Esophagus (tissue), 2 donors: ENCODE data around the gene MTCP1. TPM values are rescaled to one million over a fixed set of nuclear protein-coding genes. Genes with fewer than 3 reads are reported as not detected.

Experiments used
- H3K27ac ChIP-seq, 2 donors: one replicate each; pipeline ENCODE4 v1.5.1; 2013; ENCODE audit warnings: low read depth in 2 of 2, mild to moderate bottlenecking in 2 of 2, inconsistent platforms in 1 of 2, low read length in 1 of 2, moderate library complexity in 1 of 2
- H3K27me3 ChIP-seq, 2 donors: one replicate each; pipeline ENCODE4 v1.6.1; 2013; ENCODE audit warnings: low read length in 2 of 2, control low read depth in 1 of 2, mild to moderate bottlenecking in 1 of 2; ENCODE audit not compliant: insufficient read depth in 2 of 2, control insufficient read depth in 1 of 2
- H3K36me3 ChIP-seq, 2 donors: one replicate each; pipeline ENCODE4 v1.6.1; 2013; ENCODE audit warnings: low read length in 1 of 2; ENCODE audit not compliant: control insufficient read depth in 2 of 2, insufficient read depth in 2 of 2
- H3K4me1 ChIP-seq, 2 donors: one replicate each; pipeline ENCODE4 v1.6.1; 2013; ENCODE audit warnings: low read length in 1 of 2; ENCODE audit not compliant: control insufficient read depth in 2 of 2, insufficient read depth in 2 of 2
- H3K4me3 ChIP-seq, 2 donors: one replicate each; pipeline ENCODE4 v1.5.1; 2013; ENCODE audit warnings: low read length in 2 of 2, mild to moderate bottlenecking in 2 of 2, low read depth in 1 of 2, moderate library complexity in 1 of 2
- H3K9me3 ChIP-seq, 2 donors: one replicate each; pipeline ENCODE4 v1.6.1; 2013; ENCODE audit warnings: mild to moderate bottlenecking in 2 of 2, low read depth in 1 of 2, low read length in 1 of 2, moderate library complexity in 1 of 2; ENCODE audit not compliant: control insufficient read depth in 2 of 2, insufficient read depth in 1 of 2
- WGBS, 2 donors: extraction: QIAGEN DNeasy Blood & Tissue Kit; methylation state at CpG; one replicate each; pipeline ENCODE4 v1.1.7; 2013; 5-methylcytosine and 5-hydroxymethylcytosine counted together
- polyA plus RNA-seq, 2 donors: library from polyadenylated mRNA; stranded (reverse); fragments of 200-250 nt; gene quantifications; one replicate each; pipeline ENCODE4 v1.2.3, GENCODE V29; 2013
- donor health status: healthy with polysubstance abuse.
- donor health status: Bipolar disorder and iron deficiency.

Gene MTCP1
- polyA plus RNA-seq, 2 donors: 11.6 to 64.1 TPM

GRCh38 chrX:155055494-155055893, 15.4 kb downstream of the MTCP1 start:
- no peaks in the 10 kb centered on the region for H3K4me1 ChIP-seq
- H3K36me3 ChIP-seq: no peaks in the 10 kb centered on the region
- WGBS, 2 donors: 80 to 86% methylated on average over 3 of the region's 3 CpGs
- H3K9me3 ChIP-seq: no peaks in the 10 kb centered on the region
- no peak overlapping the region for H3K4me3 ChIP-seq
- no peak overlapping the region for H3K27ac ChIP-seq
- H3K27me3 ChIP-seq: no peaks in the 10 kb centered on the region

- Histone ChIP-seq H3K9me3 (no peaks in the 10 kb centered on the region), H3K4me3 (no peak overlapping the region), H3K27me3 (no peaks in the 10 kb centered on the region), H3K27ac (no peak overlapping the region), H3K4me1 (no peaks in the 10 kb centered on the region), H3K36me3 (no peaks in the 10 kb centered on the region)
- 89% methylated on average over 4 of the region's 4 CpGs for WGBS, 2 donors
Measured at GRCh38 chrX:155054255-155054654, 16.7 kb downstream of the MTCP1 start.

- no peak overlapping the region for H3K27ac ChIP-seq
- H3K27me3 ChIP-seq: no peaks in the 10 kb centered on the region
- H3K4me3 ChIP-seq: no peak overlapping the region
- H3K4me1 ChIP-seq: no peaks in the 10 kb centered on the region
- 79 to 95% methylated on average over 3 of the region's 3 CpGs for WGBS, 2 donors
- no peaks in the 10 kb centered on the region for H3K36me3 ChIP-seq
- H3K9me3 ChIP-seq: no peaks in the 10 kb centered on the region
Measured at GRCh38 chrX:155053656-155054055, 17.3 kb downstream of the MTCP1 start.

- H3K4me3 ChIP-seq: no peak overlapping the region
- H3K4me1 ChIP-seq: no peaks in the 10 kb centered on the region
- H3K9me3 ChIP-seq: no peaks in the 10 kb centered on the region
- H3K27me3 ChIP-seq: no peaks in the 10 kb centered on the region
- 62 to 91% methylated on average over 5 of the region's 5 CpGs for WGBS, 2 donors
- H3K36me3 ChIP-seq: no peaks in the 10 kb centered on the region
- no peak overlapping the region for H3K27ac ChIP-seq
Measured at GRCh38 chrX:155052738-155053498, 18.0 kb downstream of the MTCP1 start.

GRCh38 chrX:155048977-155049619, 21.8 kb downstream of the MTCP1 start:
- no peaks in the 10 kb centered on the region for H3K9me3 ChIP-seq
- no peaks in the 10 kb centered on the region for H3K27me3 ChIP-seq
- H3K4me1 ChIP-seq: no peaks in the 10 kb centered on the region
- H3K4me3 ChIP-seq: no peak overlapping the region
- H3K27ac ChIP-seq: no peak overlapping the region
- 38 to 57% methylated on average over 9 of the region's 9 CpGs for WGBS, 2 donors
- H3K36me3 ChIP-seq: no peaks in the 10 kb centered on the region

- no peaks in the 10 kb centered on the region for H3K27me3 ChIP-seq
- H3K9me3 ChIP-seq: no peaks in the 10 kb centered on the region
- H3K4me1 ChIP-seq: no peaks in the 10 kb centered on the region
- 66 to 86% methylated on average over 5 of the region's 5 CpGs for WGBS, 2 donors
- no peak overlapping the region for H3K4me3 ChIP-seq
- no peaks in the 10 kb centered on the region for H3K36me3 ChIP-seq
- no peak overlapping the region for H3K27ac ChIP-seq
Measured at GRCh38 chrX:155046811-155047528, 24.0 kb downstream of the MTCP1 start.

GRCh38 chrX:155046129-155046810, 24.7 kb downstream of the MTCP1 start:
- no peak overlapping the region for H3K4me3 ChIP-seq

GRCh38 chrX:155035688-155036087, 35.2 kb downstream of the MTCP1 start:
- Histone ChIP-seq H3K27ac (no peak overlapping the region), H3K9me3 (no peaks in the 10 kb centered on the region), H3K36me3 (no peaks in the 10 kb centered on the region), H3K4me3 (no peak overlapping the region), H3K27me3 (no peaks in the 10 kb centered on the region), H3K4me1 (no peaks in the 10 kb centered on the region)
- WGBS, 2 donors: 95 to 100% methylated on average over 4 of the region's 4 CpGs

More at GRCh38 chrX:155046129-155046810, 24.7 kb downstream of the MTCP1 start:
- Histone ChIP-seq H3K27me3 (no peaks in the 10 kb centered on the region), H3K9me3 (no peaks in the 10 kb centered on the region), H3K4me1 (no peaks in the 10 kb centered on the region), H3K36me3 (no peaks in the 10 kb centered on the region), H3K27ac (no peak overlapping the region)
- WGBS, 2 donors: 73 to 93% methylated on average over 6 of the region's 6 CpGs

GRCh38 chrX:155031657-155032056, 39.3 kb downstream of the MTCP1 start:
- Histone ChIP-seq H3K36me3 (no peaks in the 10 kb centered on the region), H3K4me1 (no peaks in the 10 kb centered on the region), H3K27me3 (no peaks in the 10 kb centered on the region), H3K27ac (no peak overlapping the region), H3K9me3 (no peaks in the 10 kb centered on the region), H3K4me3 (no peak overlapping the region)
- 80 to 86% methylated on average over 5 of the region's 5 CpGs for WGBS, 2 donors
